IPS DF 6.9 (cell line): Measurements from ENCODE around the gene STRBP.
"Not testable (repeated sequence)": the region's sequence is repeated elsewhere in the genome, so short reads cannot be mapped to it uniquely, and the experiment has no call there.

ENCODE experiments used
- DNase-seq: peaks from one replicate; pipeline ENCODE4 v3.0.0-alpha.2; 2013; ENCODE audit warnings: low read depth, low spot score
- H3K27ac ChIP-seq: one replicate; pipeline ENCODE4 v1.5.1; 2013; ENCODE audit warnings: low read length, control low read depth
- H3K27me3 ChIP-seq: 2 replicates; pipeline ENCODE4 v1.6.1; 2013; ENCODE audit warnings: mild to moderate bottlenecking, low read length; ENCODE audit not compliant: control insufficient read depth, insufficient read depth
- H3K36me3 ChIP-seq: 2 replicates; pipeline ENCODE4 v1.6.1; 2013; ENCODE audit warnings: low read length; ENCODE audit not compliant: control insufficient read depth, insufficient read depth
- H3K4me1 ChIP-seq: 2 replicates; pipeline ENCODE4 v1.6.1; 2013; ENCODE audit warnings: low read length; ENCODE audit not compliant: control insufficient read depth, insufficient read depth
- H3K4me3 ChIP-seq: 2 replicates; pipeline ENCODE4 v1.5.1; 2013; ENCODE audit warnings: mild to moderate bottlenecking, low read length
- H3K9me3 ChIP-seq: 2 replicates; pipeline ENCODE4 v1.6.1; 2013; ENCODE audit warnings: low read length, inconsistent platforms; ENCODE audit not compliant: control insufficient read depth, insufficient read depth
- WGBS: extraction: QIAGEN DNeasy Blood & Tissue Kit; methylation state at CpG from one replicate; pipeline ENCODE4 v1.1.7; 2013; ENCODE audit warnings: mixed read lengths, missing lambda C conversion rate; ENCODE audit not compliant: insufficient read length, insufficient coverage; 5-methylcytosine and 5-hydroxymethylcytosine counted together

Gene STRBP

DNA sequence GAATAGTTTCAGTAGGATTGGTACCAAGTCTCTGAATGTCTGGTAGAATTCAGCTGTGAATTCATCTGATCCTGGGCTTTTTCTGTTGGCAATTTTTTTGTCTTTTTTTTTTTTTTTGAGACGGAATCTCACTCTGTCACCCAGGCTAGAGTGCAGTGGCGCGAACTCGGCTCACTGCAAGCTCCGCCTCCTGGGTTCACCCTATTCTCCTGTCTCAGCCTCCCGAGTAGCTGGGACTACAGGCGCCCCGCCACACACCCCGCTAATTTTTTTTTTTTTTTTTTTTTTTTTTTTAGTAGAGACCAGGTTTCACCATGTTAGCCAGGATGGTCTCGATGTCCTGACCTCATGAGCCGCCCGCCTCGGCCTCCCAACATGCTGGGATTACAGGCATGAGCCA, 67.9 kb downstream of the STRBP start:
- H3K4me3 ChIP-seq, H3K27me3 ChIP-seq, H3K27ac ChIP-seq, H3K36me3 ChIP-seq, H3K9me3 ChIP-seq, DNase-seq, H3K4me1 ChIP-seq: not testable (repeated sequence)
- no CpG with 5 or more reads among the region's 13 CpGs for WGBS

DNA sequence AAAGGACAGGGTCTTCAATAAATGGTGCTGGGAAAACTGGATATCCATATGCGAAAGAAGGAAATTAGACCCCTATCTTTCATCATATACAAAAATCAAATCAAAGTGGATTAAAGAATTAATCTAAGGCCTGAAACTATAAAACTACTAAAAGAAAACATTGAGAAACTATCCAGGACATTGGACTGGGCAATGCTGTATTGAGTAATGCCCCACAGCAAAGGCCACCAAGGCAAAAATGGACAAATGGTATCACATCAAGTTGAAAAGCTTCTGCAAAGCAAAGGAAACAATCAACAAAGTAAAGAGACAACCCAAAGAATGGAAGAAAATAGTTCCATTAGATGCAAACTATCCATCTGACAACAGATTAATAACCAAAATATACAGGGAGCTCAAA, 72.3 kb downstream of the STRBP start:
- no CpG with 5 or more reads among the region's 1 CpG for WGBS
- no peak for DNase-seq
- Histone ChIP-seq H3K9me3 (no peaks in the 10 kb centered on the region), H3K27me3 (no peaks in the 10 kb centered on the region), H3K4me1 (peaks cover 1% of the 10 kb centered on the region), H3K36me3 (no peaks in the 10 kb centered on the region), H3K4me3 (no peak overlapping the region), H3K27ac (no peak overlapping the region)

GRCh38 chr9:123194023-123194422, 74.4 kb downstream of the STRBP start:
- Histone ChIP-seq H3K4me3 (no peak overlapping the region), H3K9me3 (no peaks in the 10 kb centered on the region), H3K27ac (no peak overlapping the region), H3K4me1 (peaks cover 2% of the 10 kb centered on the region), H3K27me3 (no peaks in the 10 kb centered on the region), H3K36me3 (no peaks in the 10 kb centered on the region)
- no peak for DNase-seq
- no CpG with 5 or more reads among the region's 1 CpG for WGBS

DNA sequence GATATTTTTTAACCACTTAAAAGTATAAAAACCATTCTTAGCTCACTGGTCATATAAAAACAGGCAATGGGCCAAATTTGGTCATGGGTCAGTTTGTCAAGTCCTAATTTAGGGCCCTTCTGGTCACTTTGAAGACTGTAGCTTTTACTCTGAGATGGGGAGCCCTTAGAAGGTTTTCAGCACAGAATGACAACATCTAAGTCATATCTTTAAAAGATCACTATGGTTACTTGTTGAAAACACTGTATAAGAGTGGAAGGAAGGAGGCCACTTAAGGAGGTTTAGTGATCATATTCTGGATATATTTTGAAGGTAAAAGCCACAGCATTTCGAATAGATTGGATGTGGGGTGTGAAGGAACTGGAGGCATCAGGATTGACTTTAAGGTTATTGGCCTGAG, 76.7 kb downstream of the STRBP start:
- Histone ChIP-seq H3K4me3 (no peak overlapping the region), H3K27ac (no peak overlapping the region), H3K4me1 (peaks cover 2% of the 10 kb centered on the region), H3K27me3 (no peaks in the 10 kb centered on the region), H3K9me3 (no peaks in the 10 kb centered on the region), H3K36me3 (no peaks in the 10 kb centered on the region)
- WGBS: no CpG with 5 or more reads among the region's 1 CpG
- no peak for DNase-seq

GRCh38 chr9:123191260-123191659, 77.1 kb downstream of the STRBP start:
- no peaks in the 10 kb centered on the region for H3K27me3 ChIP-seq
- WGBS: no CpG with 5 or more reads among the region's 4 CpGs
- DNase-seq: no peak
- H3K4me1 ChIP-seq: peaks cover 2% of the 10 kb centered on the region
- no peak overlapping the region for H3K27ac ChIP-seq
- H3K9me3 ChIP-seq: no peaks in the 10 kb centered on the region
- no peaks in the 10 kb centered on the region for H3K36me3 ChIP-seq
- no peak overlapping the region for H3K4me3 ChIP-seq

GRCh38 chr9:123187131-123187530, 81.3 kb downstream of the STRBP start:
- Histone ChIP-seq H3K4me1 (peaks cover 2% of the 10 kb centered on the region), H3K36me3 (no peaks in the 10 kb centered on the region), H3K4me3 (no peak overlapping the region), H3K9me3 (no peaks in the 10 kb centered on the region), H3K27me3 (no peaks in the 10 kb centered on the region), H3K27ac (no peak overlapping the region)
- no peak for DNase-seq
- no CpG with 5 or more reads among the region's 1 CpG for WGBS

GRCh38 chr9:123186029-123186428, 82.4 kb downstream of the STRBP start:
- not testable (repeated sequence) for H3K9me3 ChIP-seq, H3K27ac ChIP-seq, H3K27me3 ChIP-seq, H3K4me3 ChIP-seq, H3K4me1 ChIP-seq, DNase-seq, H3K36me3 ChIP-seq
- WGBS: no CpG with 5 or more reads among the region's 2 CpGs

DNA sequence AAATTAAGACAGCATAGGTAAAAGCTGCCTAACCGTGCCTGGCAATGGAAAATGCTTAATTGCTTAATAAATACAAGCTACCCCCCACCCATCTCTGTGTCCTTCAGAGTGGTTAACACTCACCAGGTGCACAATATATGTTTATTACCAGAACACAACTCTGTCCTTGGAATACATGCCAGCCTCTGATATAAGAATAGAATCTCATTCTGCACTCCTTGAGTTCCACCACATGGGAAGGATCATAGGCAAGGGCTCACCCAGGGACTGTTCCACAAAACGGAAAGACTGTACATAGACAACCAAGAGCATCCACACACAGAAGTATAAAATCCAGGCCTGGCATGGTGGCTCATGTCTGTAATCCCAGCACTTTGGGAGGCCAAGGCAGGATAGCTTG, 91.4 kb downstream of the STRBP start:
- H3K36me3 ChIP-seq: no peaks in the 10 kb centered on the region
- H3K27ac ChIP-seq: no peak overlapping the region
- H3K4me1 ChIP-seq: peaks cover 6% of the 10 kb centered on the region
- H3K4me3 ChIP-seq: no peak overlapping the region
- H3K27me3 ChIP-seq: no peaks in the 10 kb centered on the region
- DNase-seq: no peak
- H3K9me3 ChIP-seq: no peaks in the 10 kb centered on the region
- no CpG with 5 or more reads among the region's 2 CpGs for WGBS

- no CpG with 5 or more reads among the region's 4 CpGs for WGBS
- no peak overlapping the region for H3K27ac ChIP-seq
- no peaks in the 10 kb centered on the region for H3K9me3 ChIP-seq
- peaks cover 6% of the 10 kb centered on the region for H3K4me1 ChIP-seq
- DNase-seq: no peak
- H3K27me3 ChIP-seq: no peaks in the 10 kb centered on the region
- no peaks in the 10 kb centered on the region for H3K36me3 ChIP-seq
- no peak overlapping the region for H3K4me3 ChIP-seq
These were observed 92.3 kb downstream of the STRBP start for GRCh38 chr9:123175854-123176629.

- no peaks in the 10 kb centered on the region for H3K36me3 ChIP-seq
- H3K4me3 ChIP-seq: no peak overlapping the region
- H3K27me3 ChIP-seq: no peaks in the 10 kb centered on the region
- no peak for DNase-seq
- H3K9me3 ChIP-seq: no peaks in the 10 kb centered on the region
- no peak overlapping the region for H3K27ac ChIP-seq
- peaks cover 6% of the 10 kb centered on the region for H3K4me1 ChIP-seq
- no CpG with 5 or more reads among the region's 1 CpG for WGBS
These were observed 93.4 kb downstream of the STRBP start for GRCh38 chr9:123174887-123175518.

GRCh38 chr9:123174079-123174478, 94.3 kb downstream of the STRBP start:
- H3K9me3 ChIP-seq: no peaks in the 10 kb centered on the region
- WGBS: no CpG with 5 or more reads among the region's 1 CpG
- H3K4me1 ChIP-seq: peaks cover 6% of the 10 kb centered on the region
- peak overlapping the region; percentile 86 for H3K27ac ChIP-seq
- H3K36me3 ChIP-seq: no peaks in the 10 kb centered on the region
- no peak overlapping the region for H3K4me3 ChIP-seq
- DNase-seq: no peak
- no peaks in the 10 kb centered on the region for H3K27me3 ChIP-seq
